GM19099 (cell line): Measurements from ENCODE around the gene NFATC1.

ENCODE experiments used
- POLR2A ChIP-seq: IDR thresholded peaks from 3 replicates; pipeline ENCODE4 v1.6.1; 2011; ENCODE audit warnings: low read depth; ENCODE audit not compliant: insufficient read length; ENCODE audit errors: extremely low read depth

Gene NFATC1

DNA sequence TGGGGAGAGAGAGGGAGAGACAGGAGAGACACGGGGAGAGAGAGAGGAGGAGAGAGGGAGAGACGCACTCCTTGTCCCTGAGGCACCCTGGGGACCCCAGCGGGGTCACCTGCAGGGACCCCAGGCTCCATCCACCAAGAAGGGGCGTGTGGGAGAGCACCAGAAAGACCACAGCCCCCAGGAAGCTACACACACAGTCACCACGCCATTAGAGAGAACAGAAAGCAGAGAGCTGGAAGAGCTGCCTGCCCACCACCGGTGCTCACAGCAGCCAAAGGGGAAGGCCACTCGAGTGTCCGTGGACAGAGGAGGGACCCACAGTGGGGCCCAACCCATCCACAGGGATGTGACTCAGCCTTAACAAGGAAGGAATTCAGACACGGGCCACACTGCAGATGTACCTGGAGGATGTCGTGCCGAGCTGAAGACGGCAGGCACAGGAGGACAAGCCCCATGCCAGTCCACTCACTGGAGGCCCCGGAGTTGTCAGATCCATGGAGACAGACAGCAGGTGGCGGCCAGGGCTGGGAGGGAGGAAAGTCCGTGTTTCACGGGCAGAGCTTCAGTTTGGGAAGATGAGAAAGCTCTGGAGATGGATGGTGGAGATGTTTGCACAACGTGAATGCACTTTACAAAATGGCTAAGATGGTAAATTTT is 11.5 kb upstream of the NFATC1 start:
- no peak for TF ChIP-seq POLR2A

DNA sequence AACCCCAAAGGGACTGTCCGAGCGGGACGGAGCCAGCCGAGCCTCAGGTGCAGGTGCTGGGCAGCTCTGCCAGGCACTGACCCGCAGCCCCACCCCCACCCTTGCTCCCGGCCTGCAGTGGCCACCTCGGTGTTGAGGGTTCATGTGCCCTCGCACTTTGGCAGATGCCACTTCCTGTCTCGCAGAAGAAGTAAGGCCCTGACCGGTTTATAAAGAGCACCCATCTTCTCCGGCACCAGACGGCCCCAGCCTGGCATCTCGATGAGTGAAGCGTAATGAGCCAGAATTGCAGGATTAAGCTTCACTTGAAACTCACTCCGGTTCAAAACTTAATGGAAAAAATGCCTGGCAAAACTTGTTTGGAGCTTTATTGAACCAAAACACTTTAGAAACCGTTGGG is 10.9 kb upstream of the NFATC1 start:
- no peak for TF ChIP-seq POLR2A

DNA sequence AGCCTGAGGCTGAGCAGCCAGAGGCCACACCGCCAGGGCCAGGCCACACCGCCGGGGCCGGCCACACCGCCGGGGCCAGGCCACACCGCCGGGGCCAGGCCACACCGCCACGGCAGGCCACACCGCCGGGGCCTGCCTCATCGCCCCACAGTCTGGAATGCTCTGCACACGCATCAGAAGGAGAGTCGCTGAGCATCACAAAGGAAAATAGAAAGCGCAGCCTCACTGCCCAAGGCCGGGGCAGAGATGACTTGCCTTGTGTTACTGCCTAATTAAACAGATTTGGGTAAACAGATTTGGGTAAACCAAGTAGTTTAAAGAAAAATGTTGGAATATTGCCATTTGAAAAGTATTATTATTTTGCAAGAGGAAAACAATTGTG is 10.4 kb upstream of the NFATC1 start:
- no peak for TF ChIP-seq POLR2A

DNA sequence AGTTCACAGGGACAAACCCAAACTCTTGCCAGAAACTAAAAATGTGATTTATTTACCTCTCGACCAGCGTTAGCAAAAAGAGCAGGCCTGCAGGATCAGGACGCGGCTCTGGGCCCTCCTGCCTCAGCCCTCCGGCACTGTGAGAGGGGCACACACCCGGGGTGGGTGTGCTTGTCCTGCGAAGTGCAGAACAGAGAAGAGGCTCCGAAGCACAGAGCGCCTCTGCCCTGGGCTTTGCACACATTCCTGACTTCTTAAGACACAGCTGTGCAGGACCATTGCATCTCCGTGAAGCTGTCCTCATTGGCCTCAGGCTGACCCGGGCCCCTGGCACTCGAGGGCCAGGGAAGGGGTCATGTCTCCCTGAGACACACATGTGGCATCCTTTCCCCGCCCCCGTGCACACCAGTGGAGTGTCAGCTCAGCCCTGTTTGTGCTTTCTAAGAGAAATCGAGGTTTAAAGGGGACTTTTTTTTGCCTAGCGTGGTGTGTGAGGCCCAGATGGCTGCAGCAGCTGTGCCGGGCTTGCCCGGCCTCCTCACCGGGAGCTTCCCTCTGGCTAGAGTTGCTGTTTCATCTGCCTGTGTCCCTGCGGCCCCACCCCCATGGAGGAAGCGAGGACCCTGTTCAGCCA is 9.9 kb upstream of the NFATC1 start:
- TF ChIP-seq POLR2A, result no peak

DNA sequence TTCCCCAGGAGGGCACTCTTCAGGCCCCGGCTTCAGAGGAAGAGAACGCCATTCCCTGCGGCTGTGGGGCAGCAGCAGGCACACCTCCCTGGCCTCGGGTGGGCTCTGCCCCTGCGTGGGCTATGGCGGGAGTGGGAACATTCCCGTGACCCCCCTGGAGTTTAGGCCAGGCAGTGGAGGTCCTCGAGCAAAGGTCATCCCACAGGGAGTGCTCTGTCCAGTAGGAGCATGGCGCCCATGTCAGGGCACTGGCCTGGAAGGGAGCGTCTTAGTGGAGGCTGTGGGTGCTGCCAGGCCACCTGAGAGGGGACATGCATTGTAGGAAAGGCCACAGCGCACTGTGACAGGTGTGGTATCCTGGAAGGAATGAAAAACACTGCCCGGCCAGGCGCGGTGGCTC is 9.2 kb upstream of the NFATC1 start:
- TF ChIP-seq POLR2A, result no peak

DNA sequence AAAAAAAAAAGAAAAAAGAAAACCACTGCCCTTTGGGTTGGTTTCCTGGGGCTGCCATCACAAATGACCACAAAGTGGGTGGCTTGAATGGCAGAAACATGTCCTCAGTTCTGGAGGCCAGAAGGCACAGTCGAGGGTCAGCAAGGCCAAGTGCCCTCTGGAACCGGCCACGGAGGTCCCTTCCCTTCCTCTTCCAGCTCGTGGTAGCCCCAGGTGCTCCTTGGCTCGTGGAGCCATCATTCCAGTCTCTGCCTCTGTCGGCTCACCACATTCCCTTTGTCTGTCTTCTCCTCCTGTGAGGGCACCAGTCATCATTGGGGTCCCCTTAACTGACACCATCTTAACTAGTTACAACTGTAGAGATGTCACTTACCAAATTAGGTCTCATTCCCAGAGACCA is 8.5 kb upstream of the NFATC1 start:
- TF ChIP-seq POLR2A, result no peak

DNA sequence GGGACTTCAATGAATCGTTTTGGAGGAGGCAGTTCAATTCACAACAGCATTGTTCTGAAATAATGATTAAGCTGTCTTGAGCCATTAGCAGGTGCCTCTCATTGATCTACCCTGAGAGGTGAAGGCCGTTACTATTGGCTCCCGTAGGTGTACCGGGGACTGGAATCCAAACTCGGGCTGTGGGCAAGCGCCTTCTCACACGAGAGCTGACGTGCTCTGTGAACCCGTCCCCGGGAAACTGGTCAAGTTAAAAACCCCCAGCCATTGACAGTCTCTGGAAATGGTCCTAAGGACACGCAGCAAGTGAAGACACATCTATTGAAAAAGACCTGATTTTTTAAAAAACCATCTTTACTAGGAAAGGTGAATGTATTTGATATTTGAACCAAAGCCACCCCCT is 8.1 kb upstream of the NFATC1 start:
- TF ChIP-seq POLR2A, result no peak

DNA sequence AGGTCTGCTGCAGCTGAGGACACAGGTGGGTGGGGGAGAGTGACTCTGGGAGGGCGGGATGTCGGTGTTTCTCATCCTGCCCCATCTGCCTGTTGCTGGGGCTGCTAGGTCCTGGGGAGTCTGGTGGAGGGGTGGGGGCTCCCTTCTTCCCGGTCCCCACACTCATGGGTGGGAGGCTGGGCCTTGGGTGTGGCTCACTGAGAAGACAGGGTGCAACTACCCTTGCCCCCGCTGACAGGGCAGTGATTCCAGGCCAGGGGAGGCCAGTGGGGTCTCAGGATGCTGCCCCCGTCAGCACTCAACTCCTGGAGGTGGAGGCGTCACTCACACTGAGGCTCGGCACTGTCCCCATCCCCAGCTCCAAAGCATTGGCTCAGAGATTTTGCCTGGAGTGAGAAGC is 7.7 kb upstream of the NFATC1 start:
- no peak for TF ChIP-seq POLR2A

DNA sequence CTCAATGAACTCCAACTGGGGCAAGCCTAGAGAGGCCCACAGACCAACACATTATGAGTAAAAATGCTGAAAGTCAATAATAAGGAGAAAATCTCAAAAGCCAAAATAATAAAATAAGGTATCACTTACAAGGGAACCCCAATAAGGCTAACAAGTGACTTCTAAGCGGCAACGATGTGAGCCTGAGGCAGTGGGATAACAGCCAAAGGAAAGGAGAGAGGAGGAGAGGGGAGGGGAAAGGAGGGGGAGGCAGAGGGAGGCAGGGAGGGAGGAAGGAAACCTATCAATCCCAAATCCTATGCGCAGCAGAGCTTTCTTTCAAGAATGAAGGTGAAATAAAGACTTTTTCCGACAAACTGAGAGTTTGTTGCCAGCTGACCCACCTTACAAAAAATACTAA is 6.0 kb upstream of the NFATC1 start:
- TF ChIP-seq POLR2A, result no peak

DNA sequence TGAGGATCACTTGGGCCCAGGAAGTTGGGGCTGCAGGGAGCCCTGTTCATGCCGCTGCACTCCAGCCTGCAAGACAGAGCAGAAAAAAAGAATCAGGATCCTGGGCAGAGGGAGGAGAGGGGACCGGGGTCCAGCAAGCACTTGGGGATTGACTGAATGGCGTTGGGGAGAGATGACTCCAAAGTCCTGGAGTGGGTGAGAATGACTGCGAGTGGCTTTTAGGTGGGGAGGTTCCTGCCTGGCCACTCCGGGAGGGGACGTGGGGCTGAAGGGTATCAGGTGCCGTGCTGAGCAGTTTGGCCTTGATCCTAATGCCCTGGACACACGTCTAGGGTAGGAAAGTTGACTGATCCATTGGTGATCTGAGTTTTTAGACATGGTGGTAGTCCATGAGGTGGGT is 3.5 kb upstream of the NFATC1 start:
- TF ChIP-seq POLR2A, result no peak

DNA sequence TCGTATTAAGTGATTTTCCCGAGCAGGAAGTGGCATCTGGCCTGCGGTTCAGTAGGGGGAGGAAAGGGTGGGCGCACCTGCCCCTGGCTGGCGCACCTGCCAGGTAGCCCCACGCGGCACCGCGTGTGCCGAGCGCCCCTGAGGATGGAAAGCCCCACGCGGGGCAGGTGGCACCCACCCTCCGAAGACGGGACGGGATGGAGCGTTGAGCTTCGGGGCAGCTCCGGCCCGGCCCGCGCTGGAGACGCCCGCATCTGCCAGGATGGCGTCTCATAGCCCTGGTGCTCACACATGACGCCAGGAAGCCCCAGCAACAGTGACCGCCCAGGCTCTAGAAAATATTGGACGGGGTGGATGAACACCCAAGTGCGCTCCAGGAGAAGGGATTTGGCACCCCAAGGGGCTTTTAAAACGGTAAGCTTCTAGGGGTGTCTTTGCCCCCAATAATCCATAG is 2.5 kb upstream of the NFATC1 start:
- no peak for TF ChIP-seq POLR2A

DNA sequence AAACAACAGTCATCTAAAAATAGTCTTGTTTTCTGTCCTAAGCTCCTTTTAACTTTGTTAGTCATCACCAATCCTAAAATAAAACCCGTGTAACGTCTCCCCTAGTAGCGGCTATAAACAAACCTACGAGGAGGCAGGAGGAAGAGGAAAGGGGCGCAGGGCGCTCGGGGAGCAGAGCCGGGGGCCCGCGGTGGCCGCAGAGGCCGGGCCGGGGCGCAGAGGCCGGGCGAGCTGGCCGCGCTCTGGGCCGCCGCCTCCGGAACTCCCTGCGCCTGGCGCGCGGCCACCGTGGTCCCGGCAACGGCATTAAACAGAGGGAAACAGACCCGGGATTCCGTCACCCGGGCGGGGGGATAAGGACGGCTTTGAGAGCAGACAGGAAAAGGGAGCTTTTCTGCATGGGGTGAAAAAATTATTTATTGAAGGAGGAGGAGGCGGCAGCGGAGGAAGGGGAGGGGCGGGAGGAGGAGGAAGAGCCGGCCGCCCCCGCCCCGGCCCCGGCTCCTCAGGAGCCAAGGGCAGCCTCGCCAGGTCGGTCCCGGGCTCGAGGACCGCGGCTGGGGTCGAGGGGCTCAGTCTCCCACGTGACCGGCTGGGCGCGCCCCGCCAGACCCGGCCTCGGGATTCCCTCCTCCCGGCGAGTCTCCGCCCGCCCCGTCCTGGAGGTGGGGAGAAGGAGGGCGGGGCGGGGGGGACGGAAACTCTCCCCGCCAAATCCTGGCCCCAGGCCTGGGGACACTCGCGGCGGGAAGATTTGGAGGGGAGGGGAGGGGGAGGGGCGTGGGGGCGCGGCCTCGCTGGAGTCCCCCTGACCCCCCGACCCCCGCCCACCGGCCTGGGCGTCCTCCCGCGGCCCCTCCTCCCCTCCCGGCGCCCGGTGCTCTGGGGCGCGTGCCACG is 1.8 kb upstream of the NFATC1 start:
- TF ChIP-seq POLR2A, result peak; percentile 5

DNA sequence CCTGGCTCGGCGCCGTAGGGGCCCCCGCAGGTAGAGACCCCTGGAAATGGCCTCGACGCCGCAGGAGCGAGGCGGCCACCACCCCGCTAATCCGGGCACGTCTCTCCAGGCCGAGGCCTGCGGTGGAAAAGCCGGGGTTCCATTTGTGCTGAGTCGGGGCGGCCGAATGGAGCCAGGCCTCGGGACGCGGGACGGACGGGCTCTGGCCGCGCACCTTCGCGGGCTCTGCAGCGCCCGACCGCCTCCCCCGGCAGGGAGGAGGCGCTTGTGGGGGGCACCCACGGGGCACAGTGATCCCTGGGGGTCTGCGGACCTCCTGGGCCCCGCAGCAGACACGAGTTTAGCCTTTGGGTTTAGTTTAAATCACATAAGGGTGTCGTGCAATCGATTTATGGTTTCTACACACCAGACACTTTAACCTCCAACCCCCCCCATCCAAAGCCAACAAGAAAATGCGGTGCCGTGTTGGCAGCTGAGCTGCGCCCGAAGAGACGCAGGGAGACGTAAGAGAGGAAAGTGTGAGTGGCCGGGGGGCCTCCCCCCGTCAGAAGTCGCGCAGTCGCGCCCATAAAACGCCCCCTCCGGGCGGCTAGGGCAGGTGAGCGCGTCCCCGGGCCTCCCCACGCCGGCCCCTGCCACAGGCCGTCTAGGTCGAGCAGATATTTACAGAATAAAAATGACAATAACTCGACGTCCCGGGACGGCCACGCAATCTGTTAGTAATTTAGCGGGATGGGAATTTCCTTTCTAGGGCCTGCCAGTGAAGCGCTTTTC is 1.0 kb upstream of the NFATC1 start:
- TF ChIP-seq POLR2A, result no peak

DNA sequence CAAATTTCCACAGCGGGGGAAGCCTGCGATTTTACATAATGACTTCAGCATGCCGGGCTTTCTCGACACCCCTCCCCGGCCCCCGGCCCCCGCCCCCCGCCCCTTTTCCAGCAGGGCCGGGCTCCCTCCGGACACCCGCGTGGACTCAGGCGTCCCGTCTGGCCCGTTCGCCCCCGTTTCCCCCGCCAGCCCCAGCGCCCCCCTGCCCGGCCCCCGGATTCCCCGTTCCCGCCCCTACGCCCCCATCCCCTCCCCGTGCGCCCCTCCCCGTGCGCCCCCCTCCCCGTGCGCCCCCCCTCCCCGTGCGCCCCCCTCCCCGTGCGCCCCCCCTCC is 456 bp upstream of the NFATC1 start:
- no peak for TF ChIP-seq POLR2A
